ENCODE data around the gene JARID2. TPM values are rescaled to one million over a fixed set of nuclear protein-coding genes. Genes with fewer than 3 reads are reported as not detected.
"Not testable (repeated sequence)": the region's sequence is repeated elsewhere in the genome, so short reads cannot be mapped to it uniquely, and the experiment has no call there.

Gene JARID2
- total and polyA plus RNA-seq, 7 donors, result 1.1 to 16.1 (median 4.9) TPM

- 78 to 94% (median 80%) methylated on average over 7 of the region's 7 CpGs for WGBS, 3 donors
- DNase-seq (no peak), ATAC-seq (peak in 1 of 4 donors; percentile 35)
- Histone ChIP-seq H3K36me3 (ENCODE audit: insufficient read depth in 1 of 2, low read depth in 1 of 2) (no peaks in the 10 kb centered on the region), H3K4me1 (peaks cover 47% of the 10 kb centered on the region), H3K27ac (peak overlapping the region; percentile 62), H3K4me3 (no peak overlapping the region), H3K9me3 (no peaks in the 10 kb centered on the region), H3K27me3 (ENCODE audit: insufficient read depth in 3 of 3, low read length in 2 of 3) (no peaks in the 10 kb centered on the region)
- intact Hi-C loops (cut with DNase I), result no loop called here
- TF ChIP-seq CTCF (IDR thresholded peaks at IDR 0.05), result no peak
These were observed 46.9 kb downstream of the JARID2 start for GRCh38 chr6:15292721-15293302.

- H3K27ac ChIP-seq, result peak overlapping the region; percentile 62
- H3K27me3 ChIP-seq (ENCODE audit: insufficient read depth in 3 of 3, low read length in 2 of 3), result no peaks in the 10 kb centered on the region
- DNase-seq (no peak), ATAC-seq (peak; percentile 73 to 87 (median 80))
- no peak overlapping the region for H3K4me3 ChIP-seq
- no peaks in the 10 kb centered on the region for H3K36me3 ChIP-seq (ENCODE audit: insufficient read depth in 1 of 2, low read depth in 1 of 2)
- 54 to 59% (median 57%) methylated on average over 2 of the region's 2 CpGs for WGBS, 3 donors
- TF ChIP-seq CTCF (IDR thresholded peaks at IDR 0.05), result no peak
- intact Hi-C loops (cut with DNase I), result no loop called here
- H3K4me1 ChIP-seq, result peaks cover 39% of the 10 kb centered on the region
- H3K9me3 ChIP-seq, result no peaks in the 10 kb centered on the region
These were observed 47.8 kb downstream of the JARID2 start for GRCh38 chr6:15293674-15294073.

- 98 to 100% (median 98%) methylated on average over 5 of the region's 5 CpGs for WGBS, 3 donors
- no peaks in the 10 kb centered on the region for H3K36me3 ChIP-seq (ENCODE audit: insufficient read depth in 1 of 2, low read depth in 1 of 2)
- no peak overlapping the region for H3K27ac ChIP-seq
- H3K27me3 ChIP-seq (ENCODE audit: insufficient read depth in 3 of 3, low read length in 2 of 3), result no peaks in the 10 kb centered on the region
- DNase-seq (no peak), ATAC-seq (no peak)
- H3K4me3 ChIP-seq, result no peak overlapping the region
- intact Hi-C loops (cut with DNase I), result no loop called here
- peaks cover 37% of the 10 kb centered on the region for H3K4me1 ChIP-seq
- no peak for TF ChIP-seq CTCF (IDR thresholded peaks at IDR 0.05)
- no peaks in the 10 kb centered on the region for H3K9me3 ChIP-seq
These were observed 48.6 kb downstream of the JARID2 start for GRCh38 chr6:15294504-15294903.

GRCh38 chr6:15296249-15296648 lies 50.4 kb downstream of the JARID2 start:
- 68 to 76% (median 71%) methylated on average over 5 of the region's 5 CpGs for WGBS, 3 donors
- Histone ChIP-seq H3K4me3 (no peak overlapping the region), H3K27me3 (ENCODE audit: insufficient read depth in 3 of 3, low read length in 2 of 3) (no peaks in the 10 kb centered on the region), H3K4me1 (peaks cover 43% of the 10 kb centered on the region), H3K27ac (no peak overlapping the region), H3K9me3 (no peaks in the 10 kb centered on the region), H3K36me3 (ENCODE audit: insufficient read depth in 1 of 2, low read depth in 1 of 2) (no peaks in the 10 kb centered on the region)
- intact Hi-C loops (cut with DNase I), result no loop called here
- ATAC-seq, result no peak
- no peak for DNase-seq
- no peak for TF ChIP-seq CTCF (IDR thresholded peaks at IDR 0.05)

GRCh38 chr6:15296735-15297134 lies 50.9 kb downstream of the JARID2 start:
- Histone ChIP-seq H3K4me3 (no peak overlapping the region), H3K36me3 (ENCODE audit: insufficient read depth in 1 of 2, low read depth in 1 of 2) (no peaks in the 10 kb centered on the region), H3K27me3 (ENCODE audit: insufficient read depth in 3 of 3, low read length in 2 of 3) (no peaks in the 10 kb centered on the region), H3K9me3 (no peaks in the 10 kb centered on the region), H3K4me1 (peaks cover 48% of the 10 kb centered on the region), H3K27ac (no peak overlapping the region)
- DNase-seq (no peak), ATAC-seq (no peak)
- no peak for TF ChIP-seq CTCF (IDR thresholded peaks at IDR 0.05)
- intact Hi-C loops (cut with DNase I), result no loop called here
- 63 to 77% (median 71%) methylated on average over 2 of the region's 2 CpGs for WGBS, 3 donors

GRCh38 chr6:15297167-15297566 lies 51.3 kb downstream of the JARID2 start:
- ATAC-seq; H3K9me3 ChIP-seq; H3K27me3 ChIP-seq (ENCODE audit: insufficient read depth in 3 of 3, low read length in 2 of 3); DNase-seq; intact Hi-C loops (cut with DNase I); H3K4me3 ChIP-seq; H3K27ac ChIP-seq; H3K36me3 ChIP-seq (ENCODE audit: insufficient read depth in 1 of 2, low read depth in 1 of 2): not testable (repeated sequence)
- peaks cover 52% of the 10 kb centered on the region for H3K4me1 ChIP-seq
- 95 to 96% (median 95%) methylated on average over 12 of the region's 12 CpGs for WGBS, 3 donors
